HK-2 (cell line): ENCODE measurements around the gene KRT84.
"Not testable (repeated sequence)": the region's sequence is repeated elsewhere in the genome, so short reads cannot be mapped to it uniquely, and the experiment has no call there.

Experiments
- DNase-seq: peaks from one replicate; pipeline ENCODE4 v3.0.0-alpha.2; 2018; ENCODE audit not compliant: unreplicated experiment

The KRT84 gene

DNA sequence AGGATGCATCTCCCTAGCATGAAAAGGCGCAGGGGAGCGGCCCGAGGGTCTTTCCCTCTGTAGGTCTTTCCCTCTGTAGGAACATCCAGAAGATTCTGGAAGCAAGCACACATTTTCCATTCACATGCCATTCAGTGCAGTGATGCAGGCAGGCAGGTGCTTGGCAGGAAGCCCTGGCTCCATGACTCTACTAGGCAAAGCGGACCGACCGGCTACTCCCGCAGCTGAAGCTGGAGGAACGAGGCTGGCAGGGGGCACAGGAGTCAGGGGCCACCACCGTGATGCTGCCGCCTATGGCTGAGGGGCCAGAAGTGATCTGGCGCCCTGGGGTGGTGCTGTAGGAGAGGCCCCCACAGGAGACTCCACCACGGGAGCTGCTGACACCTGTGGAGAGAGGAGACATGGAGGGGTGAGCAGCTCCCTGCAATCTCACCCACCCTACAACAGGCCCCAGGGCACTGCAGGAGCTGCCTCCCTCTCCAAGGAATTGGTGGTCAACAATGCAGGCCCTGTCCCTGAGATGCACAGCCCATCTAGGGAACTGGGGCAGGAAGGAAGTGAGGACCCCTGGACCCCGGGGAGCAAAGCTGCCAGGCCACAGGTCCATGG, 24.7 kb downstream of the KRT84 start:
- no peak for DNase-seq

DNA sequence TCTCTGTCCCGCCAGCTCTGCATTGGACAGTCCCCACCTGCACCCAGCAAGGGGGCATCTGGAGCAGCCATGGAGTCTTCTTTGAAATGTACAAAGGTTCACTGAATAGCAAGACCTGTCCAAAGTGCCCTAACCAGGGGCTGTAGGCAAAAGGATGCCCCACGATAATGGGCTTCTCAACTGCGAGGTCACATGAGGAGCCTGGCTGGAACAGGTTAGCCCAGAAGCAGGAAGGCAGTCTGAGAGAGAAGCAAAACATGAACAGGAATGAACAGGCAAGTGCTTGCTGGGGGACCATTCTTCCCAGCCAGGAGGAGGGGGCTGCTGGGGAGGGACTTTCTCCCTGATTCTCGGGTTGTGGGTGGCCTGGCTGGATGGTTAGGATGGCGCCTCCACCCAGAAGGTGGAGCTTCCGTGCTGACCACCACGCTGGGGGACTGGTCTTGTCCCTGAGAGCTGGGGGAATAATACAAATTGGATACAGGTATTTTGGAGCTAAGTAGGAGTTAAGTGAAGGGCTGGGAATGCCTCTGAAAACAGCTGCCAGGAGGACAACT, 25.3 kb downstream of the KRT84 start:
- DNase-seq: no peak

DNA sequence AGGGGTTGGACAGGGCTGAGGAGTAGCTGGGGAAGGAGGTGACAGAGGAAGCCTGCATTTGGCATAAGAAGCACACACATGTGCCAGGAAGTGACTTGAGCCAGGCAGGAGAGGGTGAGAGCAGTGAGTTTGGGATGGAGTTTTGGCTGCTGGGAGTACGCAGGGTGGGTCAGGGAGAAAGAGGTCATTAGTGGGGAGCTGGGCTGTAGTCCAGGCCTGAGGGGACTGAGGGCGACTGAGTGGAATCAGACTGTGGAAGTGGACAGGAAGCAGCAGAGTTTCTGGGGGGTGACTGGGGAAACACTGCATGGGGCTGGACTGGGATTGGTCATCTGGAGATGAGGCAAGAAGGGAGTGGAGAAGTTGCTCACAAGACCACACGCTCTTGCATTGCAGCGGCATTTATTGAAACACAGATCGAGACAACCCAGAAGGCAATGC, 25.8 kb downstream of the KRT84 start:
- DNase-seq: no peak

DNA sequence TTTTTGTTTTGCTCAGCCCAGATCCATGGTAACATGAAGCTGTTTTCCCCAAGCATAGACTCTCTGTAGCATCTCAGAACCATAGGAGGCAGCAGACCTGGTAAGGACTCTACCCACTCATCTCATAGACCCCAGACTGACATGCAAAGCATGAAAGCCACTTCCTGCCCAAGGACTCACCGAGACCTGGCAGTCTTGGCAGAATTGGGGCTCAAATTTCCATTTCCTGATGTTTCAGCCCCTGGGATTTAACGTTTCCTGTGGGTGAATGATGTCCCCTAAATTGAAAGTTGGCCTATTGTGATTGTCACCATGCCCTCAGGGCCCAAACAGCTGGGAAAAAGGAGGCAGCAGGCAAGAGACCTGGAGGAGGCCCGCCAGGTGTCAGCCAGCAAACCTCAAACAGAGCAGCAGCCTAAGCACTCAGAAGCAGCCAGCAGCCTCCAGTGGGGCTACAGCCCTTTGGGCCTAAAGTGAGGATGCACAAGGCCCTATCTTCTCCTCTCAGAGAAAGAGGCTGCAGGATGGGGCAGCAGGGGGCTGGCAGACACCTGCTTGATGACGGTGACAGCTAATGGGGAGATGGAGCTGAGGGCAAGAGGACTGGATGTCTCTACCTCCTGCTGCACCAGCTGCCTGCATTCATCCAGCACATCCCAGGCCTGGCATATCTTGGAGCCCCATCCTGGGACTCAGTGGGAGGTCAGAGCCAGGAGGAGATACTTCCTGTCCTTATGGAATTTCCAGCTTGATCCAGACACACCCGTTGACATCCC, 26.7 kb downstream of the KRT84 start:
- DNase-seq: no peak

DNA sequence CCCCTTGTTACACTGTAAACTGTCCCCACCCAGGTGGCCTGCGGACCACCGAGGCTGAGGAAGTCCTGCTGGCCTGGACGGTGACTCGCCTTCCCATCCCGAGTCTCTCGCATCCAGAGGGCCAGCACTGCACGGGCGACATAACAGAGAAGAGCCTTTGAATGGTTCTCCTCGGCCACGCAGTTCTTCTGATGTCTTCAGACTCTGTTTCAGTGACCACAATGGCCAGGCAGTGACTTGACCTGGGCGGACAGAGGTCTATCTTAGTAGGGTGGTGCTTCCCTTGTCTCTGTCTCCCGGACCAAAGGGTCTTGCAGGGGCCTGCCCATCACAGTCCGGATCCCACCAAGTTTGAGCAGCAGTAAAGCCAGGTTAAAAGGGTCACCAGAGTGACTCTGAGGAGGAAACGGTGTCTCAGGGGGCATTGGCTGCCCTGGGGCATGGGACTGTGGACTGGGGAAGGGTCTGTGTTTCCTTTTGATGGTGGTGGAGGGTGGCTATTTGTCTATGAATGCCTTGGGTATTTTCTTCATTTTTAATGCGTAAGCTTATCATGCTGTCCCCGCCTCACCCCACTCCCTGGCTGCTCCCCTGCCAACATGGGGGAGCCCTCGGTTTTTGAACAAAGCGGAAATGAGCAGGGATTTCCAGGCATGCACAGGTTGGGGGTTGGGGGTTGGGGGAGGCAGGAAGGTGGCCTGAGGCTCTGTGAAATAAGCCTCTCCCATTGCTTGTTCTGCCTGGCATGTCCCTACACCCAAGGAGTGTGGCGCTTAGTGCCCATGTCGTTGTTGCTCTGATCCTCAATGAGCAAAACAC, 28.5 kb downstream of the KRT84 start:
- DNase-seq: no peak

DNA sequence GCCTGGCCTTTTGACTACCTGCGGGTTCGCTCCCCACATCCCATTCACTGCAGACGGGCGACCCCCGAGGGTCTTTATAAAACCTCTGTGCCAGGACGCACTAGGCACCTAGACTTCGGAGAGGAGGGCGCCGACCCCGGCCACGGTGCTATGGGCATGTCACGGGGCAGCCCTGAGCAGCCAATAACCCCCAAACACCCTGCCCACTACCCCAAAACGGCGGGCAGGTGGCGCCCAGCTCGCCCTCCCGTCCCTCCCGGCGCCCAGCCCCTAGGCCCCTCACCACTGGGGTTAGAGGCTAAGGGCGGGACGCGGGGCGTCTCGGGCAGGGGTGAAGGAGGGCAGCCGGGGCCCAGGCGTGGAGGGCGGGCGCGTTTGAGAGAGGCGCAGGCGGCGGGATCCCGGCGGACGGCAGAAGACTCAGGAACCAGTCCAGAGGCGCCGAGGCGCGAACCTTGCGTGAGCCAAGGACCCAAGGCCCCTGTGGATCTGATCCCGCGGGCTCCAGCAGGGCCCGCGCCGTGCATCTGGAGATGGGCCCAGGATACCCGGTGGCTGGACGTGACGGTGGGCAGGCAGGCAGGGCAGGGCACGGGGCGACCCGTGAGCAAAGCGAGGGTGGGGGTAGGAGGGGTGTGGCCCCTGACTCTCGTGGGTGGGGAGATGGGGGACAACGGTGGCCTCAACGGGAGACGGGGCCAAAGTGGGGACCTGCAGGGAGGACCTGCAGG, 29.3 kb downstream of the KRT84 start:
- DNase-seq: no peak

DNA sequence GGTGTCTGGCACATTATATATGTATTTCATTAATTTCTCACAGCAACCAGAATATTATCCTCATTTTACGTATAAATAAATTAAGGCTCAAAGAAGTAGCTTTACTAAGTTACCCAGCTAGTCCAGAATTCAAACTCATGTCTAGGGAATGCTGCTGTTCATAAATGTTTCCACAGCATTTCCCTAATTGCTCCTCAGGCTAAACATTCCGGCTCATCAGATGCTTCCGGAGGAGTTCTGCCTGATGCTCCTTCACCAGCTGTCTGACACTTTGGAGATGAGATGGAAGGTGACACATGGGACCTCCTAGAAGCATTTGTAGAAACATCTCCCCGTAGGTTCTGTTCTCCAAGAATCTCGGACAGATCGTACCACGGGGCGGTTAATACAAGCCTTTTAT, 30.3 kb downstream of the KRT84 start:
- DNase-seq: no peak

DNA sequence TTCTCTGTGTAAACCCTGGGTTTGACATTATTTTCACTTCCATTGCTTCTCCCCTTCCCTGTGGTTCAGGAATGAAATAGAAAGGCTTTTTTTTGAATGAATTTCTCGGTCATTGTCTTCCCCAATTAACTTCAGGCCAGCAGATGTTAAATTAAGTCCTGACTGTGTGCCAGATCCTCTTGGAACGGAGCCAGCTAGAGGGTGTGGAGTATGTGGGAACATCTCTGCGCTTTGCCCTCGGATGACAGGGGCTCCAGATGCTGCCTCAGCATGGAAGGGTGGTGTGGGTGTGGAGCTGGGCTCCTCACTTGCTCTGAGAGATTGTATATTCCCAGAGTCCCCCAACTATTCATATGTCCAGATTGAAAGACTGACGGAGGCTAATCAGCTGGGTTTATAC, 31.3 kb downstream of the KRT84 start:
- DNase-seq: no peak

DNA sequence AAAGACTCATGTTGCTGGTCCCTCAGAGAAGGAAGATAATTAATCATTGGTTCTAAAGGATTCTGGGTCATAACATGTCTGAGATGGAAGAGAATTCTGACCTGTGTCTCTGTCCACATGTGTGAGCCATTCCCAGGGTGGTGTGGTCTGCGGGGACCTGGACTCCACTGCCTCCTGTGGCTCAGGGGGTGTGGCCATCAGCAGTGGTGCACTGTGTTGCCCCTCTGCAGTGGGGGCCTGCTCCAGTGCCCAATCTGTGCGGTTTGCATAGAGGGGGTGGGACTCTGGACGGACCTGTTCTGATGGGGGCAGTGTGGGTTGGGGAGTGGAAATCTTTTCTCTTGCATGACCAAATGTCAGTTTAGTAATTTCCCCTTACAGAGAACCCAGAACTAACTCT, 31.7 kb downstream of the KRT84 start:
- DNase-seq: no peak

DNA sequence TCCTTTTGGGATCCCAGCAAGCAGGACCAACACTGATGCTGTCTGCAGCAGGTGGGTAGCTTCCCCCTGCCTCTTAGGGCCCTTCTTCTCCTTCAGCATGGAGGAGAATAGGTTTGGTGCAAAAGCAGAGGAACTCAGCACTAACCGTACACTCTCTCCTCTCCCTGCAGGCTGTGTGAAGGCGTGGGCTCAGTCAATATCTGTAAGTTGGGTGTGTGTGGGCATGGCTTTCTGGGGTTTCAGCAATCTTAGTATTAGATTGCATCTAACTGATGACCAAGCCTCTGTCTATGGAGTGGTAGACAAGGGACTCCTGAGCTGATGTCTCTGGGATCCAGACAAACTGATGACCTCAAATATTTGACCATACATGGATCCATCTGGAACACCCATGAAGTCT, 32.5 kb downstream of the KRT84 start:
- DNase-seq: no peak

DNA sequence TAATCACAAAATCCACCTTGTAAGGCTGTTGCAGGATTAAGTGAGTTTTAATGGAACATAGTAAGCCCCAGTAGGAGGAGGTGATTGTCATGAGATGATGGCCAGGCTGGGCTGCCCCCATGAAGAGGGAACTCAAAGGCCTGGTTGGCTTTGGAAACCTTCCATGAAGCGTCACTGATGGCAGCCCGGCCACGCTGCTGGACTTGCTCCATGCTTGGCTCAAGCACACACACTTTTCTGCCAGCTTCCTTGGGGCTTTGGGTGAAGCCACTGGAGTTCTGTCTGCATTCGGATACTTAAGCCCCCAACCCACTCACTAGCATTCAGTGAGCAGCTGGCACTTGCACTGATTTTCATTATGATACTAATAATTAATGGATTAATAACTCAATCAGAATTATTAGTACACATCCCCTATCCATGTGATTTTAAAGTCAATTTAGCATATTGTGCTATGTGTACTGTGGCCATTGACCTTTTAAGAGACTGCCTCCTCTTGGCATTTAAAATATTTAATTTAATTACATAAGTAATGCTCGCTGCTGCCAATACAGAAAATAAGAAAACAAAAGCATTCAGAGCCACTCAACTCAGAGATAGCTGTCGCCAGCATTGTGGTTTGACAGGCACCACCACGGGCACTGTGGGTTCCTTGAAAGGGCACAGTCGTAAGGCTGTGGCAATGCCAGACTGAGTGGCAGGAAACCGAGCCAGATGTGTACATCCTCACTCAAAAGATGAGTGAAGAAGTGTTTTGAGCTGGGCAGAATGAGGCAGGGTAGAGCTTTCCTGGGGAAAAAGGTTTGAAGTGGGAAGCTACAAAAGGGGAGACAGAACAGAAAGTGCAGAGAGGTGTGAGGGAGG, 34.0 kb downstream of the KRT84 start:
- DNase-seq: no peak

DNA sequence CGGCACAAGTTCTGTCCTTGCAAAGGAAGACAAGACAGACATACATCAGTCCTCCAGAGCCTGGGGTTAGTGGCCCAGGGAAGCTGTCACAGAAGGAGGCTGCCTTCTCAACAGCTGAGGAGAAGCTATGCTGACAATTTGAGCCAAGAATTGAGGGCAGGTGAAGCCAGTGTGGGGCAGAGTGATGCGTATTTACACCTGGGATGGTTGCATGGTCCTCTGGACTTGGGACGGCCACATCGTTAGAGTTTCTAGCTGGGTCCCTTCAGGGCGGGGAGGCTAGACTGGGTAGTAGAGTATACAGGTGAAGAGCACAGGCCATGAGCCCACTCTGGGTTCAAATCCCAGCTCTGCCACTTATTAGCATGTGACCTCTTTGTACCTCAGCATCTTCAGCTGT, 34.7 kb downstream of the KRT84 start:
- DNase-seq: no peak

DNA sequence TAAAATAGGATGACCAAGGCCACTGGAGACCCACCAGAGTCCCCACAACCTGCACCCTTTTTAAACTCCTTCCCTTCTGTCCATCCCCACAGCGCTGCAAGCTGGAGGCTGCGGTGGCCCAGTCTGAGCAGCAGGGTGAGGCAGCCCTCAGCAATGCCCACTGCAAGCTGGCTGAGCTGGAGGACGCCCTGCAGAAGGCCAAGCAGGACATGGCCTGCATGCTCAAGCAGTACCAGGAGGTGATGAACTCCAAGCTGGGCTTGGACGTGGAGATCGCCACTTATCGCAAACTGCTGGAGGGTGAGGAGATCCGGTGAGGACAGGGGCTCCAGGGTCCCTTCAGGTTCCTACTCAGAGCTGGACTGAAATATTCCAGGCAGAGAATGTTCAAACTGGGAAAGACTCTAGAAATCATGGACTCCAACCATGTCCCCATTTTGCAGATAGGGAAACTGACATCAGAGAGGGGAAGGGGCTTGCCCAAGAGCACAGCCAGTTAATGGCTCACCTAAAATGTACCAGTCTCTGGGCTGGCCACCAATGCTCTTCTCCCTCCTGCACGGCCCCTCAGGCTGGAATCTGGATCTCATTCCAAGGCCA, 35.3 kb downstream of the KRT84 start:
- DNase-seq: no peak

DNA sequence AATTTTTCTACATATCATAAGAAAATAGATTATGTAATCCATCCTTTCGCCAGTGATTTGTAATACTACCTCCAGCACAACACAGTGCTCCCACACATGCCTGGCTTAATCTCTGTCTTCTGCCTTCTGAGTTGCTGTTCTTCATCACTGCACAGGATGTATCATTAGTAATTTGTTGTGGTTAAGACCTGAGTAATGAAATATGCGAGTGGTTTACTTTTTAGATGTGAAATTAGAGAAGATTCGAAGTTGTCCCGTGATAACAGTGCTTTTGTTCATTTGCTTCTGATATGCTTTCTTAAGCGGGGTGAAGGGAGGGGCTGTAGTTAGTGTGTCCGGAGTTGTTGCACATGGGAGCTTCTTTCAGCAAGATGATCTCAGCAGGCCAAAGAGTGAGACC, 36.3 kb downstream of the KRT84 start:
- no peak for DNase-seq

DNA sequence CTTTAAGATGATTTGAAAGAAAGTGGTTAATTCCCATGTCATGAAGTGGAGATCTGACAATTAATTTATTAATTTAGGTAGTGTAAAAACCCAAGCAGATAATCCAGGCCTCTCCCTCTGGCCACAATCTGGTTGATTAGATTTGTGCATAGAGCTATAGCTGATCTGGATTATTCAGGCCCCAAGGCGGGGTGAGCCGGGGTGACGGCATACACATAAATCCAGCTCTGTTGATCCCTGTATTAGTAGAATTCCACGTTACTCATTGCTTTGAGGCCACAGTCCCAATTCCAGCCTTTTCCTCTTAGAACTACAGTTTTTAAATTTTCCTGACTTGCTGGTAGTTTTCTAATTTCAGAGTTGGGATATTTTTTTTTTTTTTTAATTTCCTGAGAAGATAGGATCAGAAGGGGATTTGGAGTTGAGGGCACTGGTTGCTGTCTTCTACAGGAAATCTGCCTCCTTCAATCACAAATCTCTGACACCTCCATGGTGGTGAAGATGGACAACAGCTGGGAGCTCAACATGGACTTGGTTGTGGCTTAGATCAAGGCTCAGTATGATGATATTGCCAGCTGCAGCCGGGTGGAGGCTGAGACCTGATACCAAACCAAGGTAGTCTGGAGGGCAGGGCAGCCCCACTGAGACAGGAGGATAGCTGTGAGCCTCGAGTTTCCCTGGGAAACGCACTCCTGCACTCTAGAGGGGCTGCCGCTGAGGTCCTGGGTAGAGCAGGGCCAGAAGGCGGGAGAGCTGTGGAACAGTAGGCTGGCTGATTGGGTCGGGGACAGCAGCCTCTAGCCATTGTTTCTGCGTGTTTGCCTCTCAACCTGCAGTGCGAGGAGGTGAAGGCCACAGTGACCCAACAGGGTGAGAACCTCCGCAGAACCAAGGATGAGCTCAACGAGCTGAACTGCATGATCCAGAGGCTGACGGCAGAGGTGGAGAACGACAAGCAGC, 37.6 kb downstream of the KRT84 start:
- no peak for DNase-seq

DNA sequence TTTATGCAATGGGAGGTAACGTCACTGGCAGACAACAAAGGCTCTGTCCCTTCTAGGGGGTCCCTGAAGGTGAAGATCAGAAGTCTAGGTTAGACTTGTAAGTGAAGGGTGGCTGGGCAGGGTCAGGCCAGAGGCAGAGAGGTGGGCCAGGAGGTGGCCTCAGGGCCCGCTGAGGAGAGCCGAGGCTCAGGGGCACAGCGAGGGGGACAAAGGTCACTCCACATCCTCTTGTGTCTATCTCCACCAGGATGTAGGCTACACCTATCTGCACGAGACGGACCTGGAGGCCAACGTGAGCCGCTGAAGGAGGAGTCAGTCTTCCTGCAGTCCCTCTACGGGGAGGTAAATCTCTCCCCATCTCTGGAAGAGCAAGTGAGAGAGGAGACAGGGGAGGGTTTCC, 38.4 kb downstream of the KRT84 start:
- no peak for DNase-seq

DNA sequence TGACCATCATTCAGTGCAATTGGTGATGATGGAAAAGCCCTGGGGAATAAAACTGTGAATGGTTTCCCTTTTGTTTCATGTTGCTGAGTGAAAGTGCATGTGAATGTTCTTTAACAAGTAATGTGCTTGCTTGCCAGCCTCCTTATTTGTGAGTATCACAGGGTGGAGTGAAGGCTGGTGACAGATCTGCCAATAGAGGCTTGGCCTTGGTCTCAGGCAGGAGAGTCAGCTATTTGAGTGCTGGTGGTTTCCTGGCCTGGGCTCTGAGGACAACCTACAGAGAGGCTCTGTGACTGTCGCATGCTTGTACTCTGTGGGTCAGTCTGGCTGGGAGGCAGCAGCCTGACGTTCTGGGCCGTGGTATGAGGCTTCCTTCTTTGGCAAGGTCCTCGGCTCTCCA, 38.9 kb downstream of the KRT84 start:
- DNase-seq: no peak

DNA sequence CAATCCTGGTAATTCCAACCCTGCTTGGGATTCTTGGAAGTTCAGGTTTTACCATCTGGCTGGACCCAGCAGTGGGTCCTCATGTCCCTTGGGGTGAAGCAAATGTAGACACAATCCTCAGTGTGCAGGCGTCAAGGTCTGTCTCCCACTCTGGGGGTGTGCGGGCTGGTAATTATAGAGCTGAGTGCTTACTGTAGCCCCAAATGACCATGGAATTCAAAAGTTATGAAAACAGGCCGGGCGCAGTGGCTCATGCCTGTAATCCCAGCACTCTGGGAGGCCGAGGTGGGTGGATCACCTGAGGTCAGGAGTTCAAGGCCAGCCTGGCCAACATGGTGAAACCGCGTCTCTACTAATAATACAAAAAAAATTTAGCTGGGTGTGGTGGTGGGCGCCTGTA, 40.4 kb downstream of the KRT84 start:
- DNase-seq: not testable (repeated sequence)

DNA sequence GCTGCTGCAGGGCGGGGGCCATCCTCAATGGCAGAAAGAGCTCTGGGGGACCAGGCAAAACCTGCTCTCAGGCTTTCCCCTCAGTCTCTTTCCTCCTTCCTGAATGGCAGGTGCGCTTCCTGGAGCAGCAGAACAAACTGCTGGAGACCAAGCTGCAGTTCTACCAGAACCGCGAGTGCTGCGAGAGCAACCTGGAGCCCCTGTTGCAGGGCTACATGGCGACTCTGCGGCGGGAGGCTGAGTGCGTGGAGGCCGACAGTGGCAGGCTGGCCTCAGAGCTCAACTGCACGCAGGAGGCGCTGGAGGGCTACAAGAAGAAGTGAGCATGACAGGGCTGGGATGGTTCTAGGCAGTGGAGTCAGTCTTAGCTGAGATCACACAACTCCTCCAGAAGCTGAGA, 41.3 kb downstream of the KRT84 start:
- DNase-seq: no peak
